IMR-90 (cell line): ENCODE results near the gene PLCXD1. TPM values are rescaled to one million over a fixed set of nuclear protein-coding genes. Genes with fewer than 3 reads are reported as not detected.
"Not testable (repeated sequence)": the region's sequence is repeated elsewhere in the genome, so short reads cannot be mapped to it uniquely, and the experiment has no call there.

Source experiments
- ATAC-seq: fragments of 200-7000 bp; cut with Tn5 transposase; 2 replicates; pipeline ENCODE4 v1.9.1; 2020; ENCODE audit warnings: low read depth, mild to moderate bottlenecking, moderate library complexity
- BruUV-seq: library from RNA; stranded (reverse); fragments of 400-500 nt; replicated peaks from 2 replicates; lab custom pipeline; 2021; lab: Mats Ljungman, UMichigan
- CTCF ChIA-PET: fragments of 300-600 bp; formaldehyde crosslinking; extraction: SDS; loops from one replicate; lab custom pipeline; 2021; ENCODE audit warnings: antibody characterized with exemption; lab: Yijun Ruan, JAX
- POLR2A ChIA-PET: fragments of 300-600 bp; sonication (Branson Sonifier 250); formaldehyde crosslinking; loops from one replicate; lab custom pipeline; 2022; ENCODE audit warnings: antibody characterized with exemption; ENCODE audit not compliant: unreplicated experiment; lab: Charles Lee
- DNase-seq: peaks from one replicate; pipeline ENCODE4 v3.0.0; 2013
- H2AFZ ChIP-seq: replicated peaks from 2 replicates; pipeline ENCODE3; 2013; ENCODE audit warnings: low read length, mild to moderate bottlenecking; ENCODE audit not compliant: poor library complexity
- H2AK5ac ChIP-seq: 2 replicates; pipeline ENCODE4 v1.6.1; 2013; ENCODE audit warnings: low read depth, low read length, inconsistent platforms
- H2AK9ac ChIP-seq: replicated peaks from 2 replicates; pipeline ENCODE3; 2013; ENCODE audit warnings: mild to moderate bottlenecking, low read depth, low read length, moderate library complexity; ENCODE audit not compliant: poor library complexity
- H2BK120ac ChIP-seq: 2 replicates; pipeline ENCODE4 v1.6.1; 2013; ENCODE audit warnings: low read depth, low read length, inconsistent platforms
- H2BK15ac ChIP-seq: 3 replicates; pipeline ENCODE4 v1.6.1; 2013; ENCODE audit warnings: low read depth, low read length, inconsistent platforms
- H2BK20ac ChIP-seq: 2 replicates; pipeline ENCODE4 v1.6.1; 2013; ENCODE audit warnings: low read depth, mild to moderate bottlenecking, inconsistent platforms, low read length, moderate library complexity
- H2BK5ac ChIP-seq: 2 replicates; pipeline ENCODE4 v1.6.1; 2013; ENCODE audit warnings: mild to moderate bottlenecking, low read depth, low read length, inconsistent platforms; ENCODE audit not compliant: poor library complexity, severe bottlenecking
- H3K14ac ChIP-seq: replicated peaks from 2 replicates; pipeline ENCODE4 v1.6.1; 2013; ENCODE audit warnings: low read depth, low read length, inconsistent platforms
- H3K18ac ChIP-seq: 2 replicates; pipeline ENCODE4 v1.6.1; 2013; ENCODE audit warnings: low read depth, low read length, control low read depth
- H3K23ac ChIP-seq: 2 replicates; pipeline ENCODE4 v1.6.1; 2013; ENCODE audit warnings: low read depth, low read length, inconsistent platforms
- H3K27ac ChIP-seq: 2 replicates; pipeline ENCODE4 v1.5.1; 2013; ENCODE audit warnings: mild to moderate bottlenecking, control low read depth, low read length; ENCODE audit not compliant: insufficient read depth
- H3K27me3 ChIP-seq: 2 replicates; pipeline ENCODE4 v1.6.1; 2013; ENCODE audit warnings: low read length; ENCODE audit not compliant: control insufficient read depth, insufficient read depth
- H3K36me3 ChIP-seq: 2 replicates; pipeline ENCODE4 v1.6.1; 2013; ENCODE audit warnings: low read length, mixed read lengths; ENCODE audit not compliant: control insufficient read depth, insufficient read depth
- H3K4ac ChIP-seq: 2 replicates; pipeline ENCODE4 v1.6.1; 2013; ENCODE audit warnings: low read depth, low read length, inconsistent platforms
- H3K4me1 ChIP-seq: 2 replicates; pipeline ENCODE4 v1.6.1; 2013; ENCODE audit warnings: low read length, mixed read lengths; ENCODE audit not compliant: control insufficient read depth, insufficient read depth
- H3K4me2 ChIP-seq: 2 replicates; pipeline ENCODE4 v1.6.1; 2013; ENCODE audit warnings: low read depth, mild to moderate bottlenecking, control low read depth, low read length, moderate library complexity
- H3K4me3 ChIP-seq: 2 replicates; pipeline ENCODE4 v1.5.1; 2013; ENCODE audit warnings: low read depth, mild to moderate bottlenecking, control low read depth, low read length, moderate library complexity; ENCODE audit not compliant: insufficient read depth
- H3K56ac ChIP-seq: 2 replicates; pipeline ENCODE4 v1.6.1; 2013; ENCODE audit warnings: low read length, inconsistent platforms; ENCODE audit not compliant: insufficient read depth; ENCODE audit errors: extremely low read depth
- H3K79me1 ChIP-seq, 2 experiments: 2 replicates each; pipeline ENCODE4 v1.6.1; 2013; ENCODE audit warnings: low read length in 2 of 2, inconsistent platforms in 1 of 2, low read depth in 1 of 2
- H3K9ac ChIP-seq: 2 replicates; pipeline ENCODE4 v1.6.1; 2013; ENCODE audit warnings: low read depth, low read length, control low read depth
- H3K9me1 ChIP-seq: 2 replicates; pipeline ENCODE4 v1.6.1; 2013; ENCODE audit warnings: low read length, inconsistent platforms; ENCODE audit not compliant: insufficient read depth
- H3K9me3 ChIP-seq: 2 replicates; pipeline ENCODE4 v1.6.1; 2013; ENCODE audit warnings: low read length; ENCODE audit not compliant: control insufficient read depth, insufficient read depth
- H4K20me1 ChIP-seq: 2 replicates; pipeline ENCODE4 v1.6.1; 2013; ENCODE audit warnings: low read length, inconsistent platforms; ENCODE audit not compliant: insufficient read depth
- H4K5ac ChIP-seq: 2 replicates; pipeline ENCODE4 v1.6.1; 2013; ENCODE audit warnings: mild to moderate bottlenecking, low read depth, low read length, control low read depth
- H4K8ac ChIP-seq, 2 experiments: 2 replicates each; pipeline ENCODE4 v1.6.1; 2013; ENCODE audit warnings: low read depth in 2 of 2, low read length in 2 of 2, control low read depth in 1 of 2, inconsistent platforms in 1 of 2
- H4K91ac ChIP-seq: 2 replicates; pipeline ENCODE4 v1.6.1; 2013; ENCODE audit warnings: low read depth, low read length, inconsistent platforms; ENCODE audit not compliant: insufficient read depth
- MXI1 ChIP-seq: IDR thresholded peaks from 2 replicates; pipeline ENCODE4 v1.6.1; 2012; ENCODE audit warnings: low read depth, mild to moderate bottlenecking, low read length, moderate library complexity, borderline replicate concordance
- WGBS, 2 experiments: methylation state at CpG; one replicate each; pipeline versions ENCODE4 v1.1.5 to v1.1.7; 2013; ENCODE audit warnings: missing lambda C conversion rate in 2 of 2; ENCODE audit not compliant: insufficient read length in 1 of 2; ENCODE audit errors: extremely low coverage in 2 of 2; 5-methylcytosine and 5-hydroxymethylcytosine counted together
- dilution Hi-C: fragments of 300-500 bp; cut with HindIII; formaldehyde crosslinking; loops from one replicate; pipeline ENCODE4 v1.14.3; 2018; ENCODE audit warnings: low sequenced_read_pairs; ENCODE audit not compliant: unreplicated experiment
- in situ Hi-C: fragments of 300-500 bp; cut with MboI; formaldehyde crosslinking; loops from 3 replicates; pipeline ENCODE4 v1.14.3; 2019; ENCODE audit warnings: low sequenced_read_pairs, inconsistent platforms, mixed read lengths
- intact Hi-C: fragments of 100-400 bp; cut with micrococcal nuclease; formaldehyde crosslinking; loops from 2 replicates; pipeline ENCODE4 v1.10.0; 2022
- polyA plus RNA-seq, 3 experiments: library from polyadenylated mRNA; depleted of rRNA; stranded (reverse); fragments of >200 nt; gene quantifications; 2 replicates each; pipeline ENCODE4 v1.2.3, GENCODE V29; 2012; ENCODE audit warnings: low replicate concordance in 1 of 3
- total RNA-seq: library from RNA; depleted of rRNA; stranded (reverse); fragments of >200 nt; gene quantifications from 2 replicates; pipeline ENCODE4 v1.2.3, GENCODE V29; 2012
- TF ChIP-seq, protein P1 (sequence below): fragments of 150-350 bp; IDR thresholded peaks from 2 replicates; pipeline ENCODE4 v1.6.1; 2017; ENCODE audit warnings: mild to moderate bottlenecking, antibody characterized with exemption, low read length, low read depth

The PLCXD1 gene
- total and polyA plus RNA-seq, 2 of the 4 experiments (the other 2 are of a cell fraction) = 16.7 to 17.7 TPM

DNA sequence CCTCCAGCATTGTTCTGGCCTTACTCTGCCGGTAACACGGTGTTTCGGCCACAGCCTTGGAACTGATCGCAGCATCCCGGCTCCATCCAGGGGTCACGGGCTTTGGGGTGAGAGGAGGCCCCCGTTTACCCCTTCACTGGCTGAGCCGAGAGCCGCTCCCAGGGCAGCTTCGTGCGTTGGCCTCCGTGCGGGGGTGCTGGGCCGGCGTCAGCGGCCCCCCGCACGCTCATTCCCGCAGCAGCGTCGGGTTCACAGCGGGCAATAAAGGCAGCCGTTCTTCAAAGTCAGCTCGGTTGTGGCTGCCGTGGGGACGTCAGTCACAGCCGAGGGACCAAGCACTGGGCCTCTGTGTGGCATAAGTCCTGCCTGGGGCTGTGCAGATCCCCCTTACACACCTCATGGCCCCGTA is 25.3 kb upstream of the PLCXD1 start:
- no peak for DNase-seq

DNA sequence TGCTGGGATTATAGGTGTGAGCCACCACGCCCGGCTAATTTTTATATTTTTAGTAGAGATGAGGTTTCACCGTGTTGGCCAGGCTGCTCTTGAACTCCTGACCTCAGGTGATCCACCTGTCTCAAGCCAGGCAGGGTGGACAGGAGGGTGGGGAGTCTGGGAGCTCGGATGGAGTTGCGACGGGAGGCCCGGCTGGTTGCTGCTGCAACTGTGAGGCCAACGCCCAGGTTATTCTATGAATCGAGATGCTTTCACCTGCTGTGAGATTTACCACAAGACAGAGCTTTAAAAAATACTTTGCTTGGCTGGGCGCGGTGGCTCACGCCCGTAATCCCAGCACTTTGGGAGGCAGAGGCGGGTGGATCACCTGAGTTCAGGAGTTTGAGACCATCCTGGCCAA is 24.1 kb upstream of the PLCXD1 start:
- H3K18ac ChIP-seq, H2BK5ac ChIP-seq, H3K4me2 ChIP-seq, POLR2A ChIA-PET, ATAC-seq, H3K9ac ChIP-seq, H2BK20ac ChIP-seq, H2AK9ac ChIP-seq, H3K14ac ChIP-seq, H2AK5ac ChIP-seq, H3K4me1 ChIP-seq, H3K36me3 ChIP-seq, dilution Hi-C loops, BruUV-seq, H4K20me1 ChIP-seq, in situ Hi-C loops, H4K5ac ChIP-seq, CTCF ChIA-PET, H3K4ac ChIP-seq, H3K23ac ChIP-seq, H2BK15ac ChIP-seq, H3K56ac ChIP-seq, DNase-seq, H3K27ac ChIP-seq, H3K27me3 ChIP-seq, H4K91ac ChIP-seq, H3K9me1 ChIP-seq, H2BK120ac ChIP-seq, H3K4me3 ChIP-seq, H3K79me1 ChIP-seq, H4K8ac ChIP-seq, H3K9me3 ChIP-seq, intact Hi-C loops, H2AFZ ChIP-seq: not testable (repeated sequence)
- no CpG with 5 or more reads among the region's 14 CpGs for WGBS, 2 experiments

More for the DNA sequence above, 25.3 kb upstream of the PLCXD1 start:
- Histone ChIP-seq H3K9me1 (no peaks in the 10 kb centered on the region), H2BK20ac (no peak overlapping the region), H3K79me1 (no peaks in the 10 kb centered on the region), H3K4me3 (no peak overlapping the region), H3K23ac (no peak overlapping the region), H3K4ac (no peak overlapping the region), H2AK9ac (no peak overlapping the region), H2AK5ac (no peak overlapping the region), H3K27ac (no peak overlapping the region), H3K4me1 (no peaks in the 10 kb centered on the region), H4K8ac (no peak overlapping the region), H3K27me3 (no peaks in the 10 kb centered on the region), H3K56ac (no peak overlapping the region), H4K91ac (no peak overlapping the region), H3K9ac (no peak overlapping the region), H2AFZ (no peak overlapping the region), H4K20me1 (no peaks in the 10 kb centered on the region), H3K9me3 (peaks cover 4% of the 10 kb centered on the region; the same call in 1 of the 2 replicates), H3K18ac (no peak overlapping the region), H3K4me2 (no peak overlapping the region), H4K5ac (no peak overlapping the region), H3K14ac (no peak overlapping the region), H2BK5ac (no peak overlapping the region), H3K36me3 (no peaks in the 10 kb centered on the region), H2BK15ac (no peak overlapping the region), H2BK120ac (no peak overlapping the region)
- POLR2A ChIA-PET = no interaction called here
- intact Hi-C loops = no loop called here
- BruUV-seq = no TSS peak
- in situ Hi-C loops = no loop called here
- dilution Hi-C loops = no loop called here
- WGBS, 2 experiments = 82% methylated on average over 15 of the region's 28 CpGs; no CpG with 5 or more reads in 1 of the 2 experiments
- TF ChIP-seq, protein P1, sequence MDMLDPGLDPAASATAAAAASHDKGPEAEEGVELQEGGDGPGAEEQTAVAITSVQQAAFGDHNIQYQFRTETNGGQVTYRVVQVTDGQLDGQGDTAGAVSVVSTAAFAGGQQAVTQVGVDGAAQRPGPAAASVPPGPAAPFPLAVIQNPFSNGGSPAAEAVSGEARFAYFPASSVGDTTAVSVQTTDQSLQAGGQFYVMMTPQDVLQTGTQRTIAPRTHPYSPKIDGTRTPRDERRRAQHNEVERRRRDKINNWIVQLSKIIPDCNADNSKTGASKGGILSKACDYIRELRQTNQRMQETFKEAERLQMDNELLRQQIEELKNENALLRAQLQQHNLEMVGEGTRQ = no peak
- TF ChIP-seq MXI1 = no peak
- CTCF ChIA-PET = no interaction called here
- ATAC-seq = no peak
